Motor neuron (in vitro differentiated cells): ENCODE results near the gene EP300. TPM values are rescaled to one million over a fixed set of nuclear protein-coding genes. Genes with fewer than 3 reads are reported as not detected.
"Not testable (repeated sequence)": the region's sequence is repeated elsewhere in the genome, so short reads cannot be mapped to it uniquely, and the experiment has no call there.

Source experiments
- ATAC-seq, 8 experiments: fragments of 200-7000 bp; cut with Tn5 transposase; replicated peaks in 6 of 8; 2 replicates each; pipeline ENCODE4 v1.8.0; 2021; ENCODE audit warnings: mild to moderate bottlenecking in 8 of 8, moderate library complexity in 8 of 8
- H3K27ac ChIP-seq, 2 donors: fragments of 250-450 bp; sonication (Bioruptor Pico); 2 replicates each; pipeline ENCODE4 v1.9.0; 2021; ENCODE audit warnings: antibody characterized with exemption in 2 of 2, mild to moderate bottlenecking in 2 of 2, moderate library complexity in 1 of 2
- H3K4me1 ChIP-seq, 2 donors: fragments of 250-450 bp; sonication (Bioruptor Pico); replicated peaks in 1 of 2; 2 replicates each; pipeline ENCODE4 v1.6.1; 2021; ENCODE audit warnings: antibody characterized with exemption in 2 of 2, mild to moderate bottlenecking in 2 of 2, moderate library complexity in 1 of 2
- H3K4me3 ChIP-seq, 5 donors: fragments of 250-450 bp; sonication (Bioruptor Pico); 2 replicates each; pipeline ENCODE4 v1.9.0; 2021; ENCODE audit warnings: antibody characterized with exemption in 5 of 5, mild to moderate bottlenecking in 5 of 5, moderate library complexity in 4 of 5
- WGBS, 10 experiments: fragments of 450-650 bp; shearing (Covaris generic); methylation state at CpG; one replicate each; pipeline ENCODE4 v1.0.0; 2022; 5-methylcytosine and 5-hydroxymethylcytosine counted together
- in situ Hi-C, 9 experiments: fragments of 400-800 bp; cut with MboI; loops; one replicate each; pipeline ENCODE4 v1.15.0; 2021; ENCODE audit warnings: low sequenced_read_pairs in 9 of 9, low pct_unique_long_range_greater_than_20kb in 2 of 9; ENCODE audit not compliant: unreplicated experiment in 9 of 9
- total RNA-seq, 8 experiments: library from RNA; unstranded; fragments of 300-600 nt; gene quantifications; 2 replicates each; pipeline versions ENCODE4 v1.2.3 to v1.2.4, GENCODE V29; 2022

EP300 gene
- total RNA-seq, 8 experiments from 2014 or later = 21.8 to 82.2 (median 32.4) TPM

DNA sequence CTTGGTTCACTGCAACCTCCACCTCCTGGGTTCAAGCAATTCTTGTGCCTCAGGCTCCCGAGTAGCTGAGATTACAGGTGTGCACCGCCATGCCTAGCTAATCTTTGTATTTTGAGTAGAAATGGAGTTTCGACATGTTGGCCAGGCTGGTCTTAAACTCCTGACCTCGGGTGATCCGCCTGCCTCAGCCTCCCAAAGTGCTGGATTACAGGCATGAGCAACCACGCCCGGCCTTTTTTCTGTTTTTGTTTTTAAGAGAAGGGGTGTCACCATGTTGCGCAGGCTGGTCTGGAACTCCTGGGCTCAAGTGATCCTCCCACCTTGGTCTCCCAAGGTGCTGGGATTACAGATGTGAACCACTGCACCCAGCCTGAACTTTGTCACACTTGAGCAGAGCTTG is 26.1 kb upstream of the EP300 start:
- ATAC-seq, H3K27ac ChIP-seq, H3K4me1 ChIP-seq, H3K4me3 ChIP-seq, in situ Hi-C loops: not testable (repeated sequence)
- WGBS, 10 experiments = 80 to 100% (median 98%) methylated on average over 1 to 7 of the region's 8 CpGs; no CpG with 5 or more reads in 5 of the 10 experiments

DNA sequence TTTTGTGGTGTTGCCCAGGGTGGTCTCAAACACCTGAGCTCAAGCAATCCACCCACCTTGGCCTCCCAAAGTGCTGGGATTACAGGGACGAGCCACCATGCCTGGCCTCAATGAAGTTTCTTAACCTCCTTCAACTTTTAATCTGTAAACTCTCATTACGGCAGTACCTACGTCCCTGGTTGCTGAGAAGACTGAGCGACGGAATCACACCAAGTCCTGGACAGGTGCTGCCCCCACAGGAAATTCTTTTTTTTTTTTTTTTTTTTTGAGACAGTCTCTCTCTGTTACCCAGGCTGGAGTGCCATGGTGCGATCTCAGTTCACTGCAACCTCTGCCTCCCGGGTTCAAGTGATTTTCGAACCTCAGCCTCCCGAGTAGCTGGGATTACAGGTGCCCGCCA is 24.4 kb upstream of the EP300 start:
- H3K4me3 ChIP-seq, H3K27ac ChIP-seq, ATAC-seq, H3K4me1 ChIP-seq, in situ Hi-C loops: not testable (repeated sequence)
- WGBS, 10 experiments = 58 to 100% (median 100%) methylated on average over 1 to 7 of the region's 10 CpGs; no CpG with 5 or more reads in 1 of the 10 experiments

DNA sequence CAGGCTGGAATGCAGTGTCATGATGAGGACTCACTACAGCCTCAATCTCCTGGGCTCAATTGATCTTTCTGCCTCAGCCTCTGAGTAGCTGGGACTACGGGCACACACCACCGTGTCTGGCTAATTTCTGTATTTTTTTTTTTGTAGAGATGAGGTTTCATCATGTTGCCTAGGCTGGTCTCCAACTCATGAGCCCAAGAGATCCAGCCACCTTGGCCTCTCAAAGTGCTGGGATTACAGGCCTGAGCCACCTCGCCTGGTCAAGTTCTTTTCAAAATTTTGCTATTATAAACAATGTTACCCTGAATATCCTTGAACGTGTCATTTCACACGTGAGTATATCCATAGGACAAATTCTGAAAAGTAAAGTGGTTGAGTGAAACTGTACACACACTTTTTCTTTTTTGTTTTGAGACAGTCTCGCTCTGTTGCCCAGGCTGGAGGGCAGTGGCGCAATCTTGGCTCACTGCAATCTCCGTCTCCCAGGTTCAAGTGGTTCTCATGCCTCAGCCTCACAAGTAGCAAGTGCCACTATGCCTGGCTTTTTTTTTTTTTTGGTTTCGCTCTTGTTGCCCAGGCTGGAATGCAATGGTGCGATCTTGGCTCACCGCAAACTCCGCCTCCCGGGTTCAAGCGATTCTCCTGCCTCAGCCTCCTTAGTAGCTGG is 21.6 kb upstream of the EP300 start:
- no peaks in the 10 kb centered on the region for H3K4me1 ChIP-seq
- 56 to 100% (median 82%) methylated on average over 4 to 12 of the region's 14 CpGs; no CpG with 5 or more reads in 1 of the 10 experiments for WGBS, 10 experiments
- ATAC-seq = no peak
- H3K4me3 ChIP-seq = no peak overlapping the region
- in situ Hi-C loops = no loop called here
- no peak overlapping the region for H3K27ac ChIP-seq

DNA sequence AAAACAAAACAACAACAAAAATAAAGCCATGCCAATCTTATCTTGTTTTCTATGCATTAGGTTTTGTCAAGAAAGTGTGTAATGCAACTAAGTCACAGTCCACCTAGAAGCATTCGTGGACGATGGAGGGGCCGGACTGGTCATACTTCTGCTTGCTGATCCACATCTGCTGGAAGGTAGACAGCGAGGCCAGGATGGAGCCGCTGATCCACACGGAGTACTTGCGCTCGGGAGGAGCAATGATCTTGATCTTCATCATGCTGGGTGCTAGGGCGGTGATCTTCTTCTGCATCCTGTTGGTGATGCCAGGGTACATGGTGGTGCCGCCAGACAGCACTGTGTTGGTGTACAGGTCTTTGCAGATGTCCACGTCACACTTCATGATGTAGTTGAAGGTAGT is 18.3 kb upstream of the EP300 start:
- Histone ChIP-seq H3K4me3 (no peak overlapping the region), H3K4me1 (peaks cover 0 to 1% of the 10 kb centered on the region in 2 donors), H3K27ac (no peak overlapping the region)
- no peak for ATAC-seq
- in situ Hi-C loops = no loop called here
- 80 to 100% methylated on average over 2 to 6 of the region's 11 CpGs; no CpG with 5 or more reads in 8 of the 10 experiments for WGBS, 10 experiments

DNA sequence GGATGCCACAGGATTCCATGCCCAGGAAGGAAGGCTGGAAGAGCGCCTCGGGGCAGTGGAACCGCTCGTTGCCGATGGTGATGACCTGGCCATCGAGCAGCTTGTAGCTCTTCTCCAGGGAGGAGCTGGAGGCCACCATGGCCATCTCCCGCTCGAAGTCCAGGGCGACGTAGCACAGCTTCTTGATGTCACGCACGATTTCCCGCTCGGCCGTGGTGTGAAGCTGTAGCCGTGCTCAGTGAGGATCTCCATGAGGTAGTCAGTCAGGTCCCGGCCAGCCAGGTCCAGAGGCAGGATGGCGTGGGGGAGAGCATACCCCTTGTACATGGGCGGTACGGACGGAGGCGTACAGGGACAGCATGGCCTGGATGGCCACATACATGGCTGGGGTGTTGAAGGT is 17.9 kb upstream of the EP300 start:
- Histone ChIP-seq H3K4me1 (peaks cover 0 to 3% of the 10 kb centered on the region in 2 donors), H3K27ac (no peak overlapping the region), H3K4me3 (no peak overlapping the region)
- no peak for ATAC-seq
- 86 to 92% methylated on average over 4 to 7 of the region's 22 CpGs; no CpG with 5 or more reads in 8 of the 10 experiments for WGBS, 10 experiments
- in situ Hi-C loops = no loop called here

DNA sequence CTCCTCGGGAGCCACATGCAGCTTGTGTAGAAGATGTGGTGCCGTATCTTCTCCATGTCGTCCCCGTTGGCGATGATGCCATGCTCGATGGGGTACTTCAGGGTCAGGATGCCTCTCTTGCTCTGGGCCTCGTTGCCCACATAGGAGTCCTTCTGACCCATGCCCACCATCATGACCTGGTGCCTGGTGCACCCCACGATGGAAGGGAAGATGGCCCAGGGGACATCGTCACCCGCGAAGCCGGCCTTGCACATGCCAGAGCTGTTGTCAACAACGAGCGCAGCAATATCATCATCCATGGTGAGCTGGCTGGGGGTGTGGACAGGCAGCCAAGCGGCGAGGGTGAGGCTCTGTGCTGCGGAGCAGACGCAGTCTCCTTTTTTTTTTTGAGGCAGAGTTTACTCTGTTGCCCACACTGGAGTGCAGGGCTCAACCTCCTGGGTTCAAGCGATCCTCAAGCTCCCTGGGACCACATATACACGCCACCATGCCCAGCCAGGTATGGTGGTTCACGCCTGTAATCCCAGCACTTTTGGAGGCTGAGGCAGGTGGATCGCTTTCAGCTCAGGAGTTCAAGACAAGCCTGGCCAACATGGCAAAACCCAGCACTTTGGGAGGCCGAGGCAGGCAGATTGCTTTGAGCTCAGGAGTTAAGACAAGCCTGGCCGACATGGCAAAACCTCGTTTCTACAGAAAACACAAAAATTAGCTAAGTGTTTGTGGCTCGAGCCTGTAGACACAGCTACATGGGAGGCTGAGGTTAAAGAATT is 17.3 kb upstream of the EP300 start:
- 47 to 100% (median 82%) methylated on average over 1 to 9 of the region's 26 CpGs; no CpG with 5 or more reads in 3 of the 10 experiments for WGBS, 10 experiments
- Histone ChIP-seq H3K4me1 (peaks cover 0 to 3% of the 10 kb centered on the region in 2 donors), H3K27ac (no peak overlapping the region), H3K4me3 (no peak overlapping the region)
- ATAC-seq = no peak
- in situ Hi-C loops = loop anchor here in 3 of 9 experiments (25.0 kb wide), 2 partner anchors 113 to 138 kb away; partner anchors contain the start of gene RBX1 (in 2 of the 3)

DNA sequence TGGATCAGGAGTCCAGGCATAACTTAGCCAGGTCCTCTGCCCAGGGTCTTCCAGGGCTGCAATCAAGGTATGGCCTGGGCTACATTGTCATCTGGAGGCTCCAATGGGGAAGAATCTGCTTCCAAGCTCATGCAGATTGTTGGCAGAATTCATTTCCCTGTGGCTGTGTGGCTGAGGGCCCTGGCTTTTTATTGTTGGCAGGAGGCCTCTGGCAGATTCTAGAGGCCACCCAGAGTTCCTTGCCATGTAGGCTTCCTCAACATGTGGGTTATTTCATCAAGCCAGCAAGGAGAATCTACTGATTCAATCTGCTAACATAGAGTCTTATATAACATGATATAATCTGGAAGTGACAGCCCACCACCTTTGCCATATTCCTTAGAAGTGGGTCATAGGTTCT is 16.4 kb upstream of the EP300 start:
- in situ Hi-C loops = loop anchor here in 3 of 9 experiments (25.0 kb wide), 2 partner anchors 114 to 139 kb away; partner anchors contain the start of gene RBX1 (in 2 of the 3)
- H3K4me3 ChIP-seq = no peak overlapping the region
- H3K27ac ChIP-seq = no peak overlapping the region
- ATAC-seq = no peak
- peaks cover 0 to 3% of the 10 kb centered on the region in 2 donors for H3K4me1 ChIP-seq

DNA sequence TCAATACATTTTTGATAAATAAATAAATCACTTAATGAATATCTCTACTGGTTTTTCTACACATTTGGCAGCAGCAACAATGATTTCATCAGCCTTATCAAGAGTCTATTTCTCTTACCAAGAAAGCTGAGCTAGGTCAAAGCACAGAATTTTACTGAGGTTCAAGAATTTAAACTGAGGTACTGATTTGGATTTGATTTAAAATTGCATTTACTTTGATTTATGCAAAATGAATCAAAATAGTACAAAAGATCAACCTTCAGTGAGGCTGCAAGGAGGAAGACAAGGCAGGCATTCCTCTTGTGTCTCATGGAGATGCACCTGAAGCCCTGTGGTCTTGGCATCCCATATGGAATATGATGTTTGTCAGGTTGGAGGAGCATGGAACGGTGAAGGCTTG is 15.5 kb upstream of the EP300 start:
- Histone ChIP-seq H3K27ac (no peak overlapping the region), H3K4me1 (peaks cover 0 to 3% of the 10 kb centered on the region in 2 donors), H3K4me3 (no peak overlapping the region)
- in situ Hi-C loops = loop anchor here in 3 of 9 experiments (25.0 kb wide), 2 partner anchors 115 to 140 kb away; partner anchors contain the start of gene RBX1 (in 2 of the 3)
- ATAC-seq = no peak
- 0 to 86% (median 73%) methylated on average over 1 of the region's 1 CpG; no CpG with 5 or more reads in 2 of the 10 experiments for WGBS, 10 experiments

DNA sequence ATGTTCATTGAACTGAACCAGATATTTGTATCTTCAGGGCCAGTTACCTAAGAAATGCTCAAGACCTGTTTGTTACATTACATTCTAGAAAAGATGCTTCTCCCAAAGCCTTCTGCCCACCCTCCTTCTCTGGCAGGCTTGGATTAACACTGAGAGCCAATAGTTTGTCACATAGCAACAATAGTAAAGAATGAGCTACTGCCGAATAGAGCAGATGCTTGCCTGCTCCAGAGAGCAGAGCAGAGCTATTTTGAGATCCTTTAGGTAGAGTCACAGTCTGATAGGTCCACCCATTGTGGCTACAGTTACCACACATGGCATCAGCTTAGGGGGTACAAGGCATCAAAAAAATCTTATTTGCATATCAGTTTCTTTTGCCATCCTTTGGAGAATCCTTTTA is 13.5 kb upstream of the EP300 start:
- ATAC-seq = peak in 3 of 8 experiments; percentile 32 to 83 (median 32)
- in situ Hi-C loops = loop anchor here in 3 of 9 experiments (25.0 kb wide), 2 partner anchors 117 to 142 kb away; partner anchors contain the start of gene RBX1 (in 2 of the 3)
- 0 to 29% (median 13%) methylated on average over 1 of the region's 1 CpG; no CpG with 5 or more reads in 5 of the 10 experiments for WGBS, 10 experiments
- Histone ChIP-seq H3K4me3 (no peak overlapping the region), H3K4me1 (peaks cover 0 to 3% of the 10 kb centered on the region in 2 donors), H3K27ac (no peak overlapping the region)

DNA sequence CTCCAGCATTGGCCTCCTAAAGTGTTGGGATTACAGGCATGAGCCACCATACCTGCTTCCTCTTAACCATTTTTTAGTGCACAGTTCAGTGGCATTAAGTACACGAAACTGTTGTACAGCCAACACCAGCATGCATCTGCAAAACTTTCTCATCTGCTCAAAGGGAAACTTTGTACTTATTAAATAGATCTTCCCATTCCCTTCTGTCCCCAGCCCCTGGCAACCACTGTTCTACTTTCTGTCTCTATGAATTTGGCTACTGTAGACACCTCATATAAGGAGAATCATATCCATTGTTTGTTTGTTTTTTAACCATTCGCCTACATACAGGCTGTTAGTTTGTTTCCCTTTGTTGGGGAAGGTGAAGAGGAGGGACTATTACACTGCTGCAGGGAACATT is 6.5 kb upstream of the EP300 start:
- 17 to 100% (median 80%) methylated on average over 1 to 2 of the region's 2 CpGs; no CpG with 5 or more reads in 4 of the 10 experiments for WGBS, 10 experiments
- in situ Hi-C loops = loop anchor here in 3 of 9 experiments (25.0 kb wide), 2 partner anchors 124 to 149 kb away; partner anchors contain the start of gene RBX1 (in 2 of the 3)
- Histone ChIP-seq H3K27ac (no peak overlapping the region), H3K4me3 (no peak overlapping the region), H3K4me1 (peaks cover 3 to 4% of the 10 kb centered on the region in 2 donors)
- peak in 1 of 8 experiments; percentile 41 for ATAC-seq

DNA sequence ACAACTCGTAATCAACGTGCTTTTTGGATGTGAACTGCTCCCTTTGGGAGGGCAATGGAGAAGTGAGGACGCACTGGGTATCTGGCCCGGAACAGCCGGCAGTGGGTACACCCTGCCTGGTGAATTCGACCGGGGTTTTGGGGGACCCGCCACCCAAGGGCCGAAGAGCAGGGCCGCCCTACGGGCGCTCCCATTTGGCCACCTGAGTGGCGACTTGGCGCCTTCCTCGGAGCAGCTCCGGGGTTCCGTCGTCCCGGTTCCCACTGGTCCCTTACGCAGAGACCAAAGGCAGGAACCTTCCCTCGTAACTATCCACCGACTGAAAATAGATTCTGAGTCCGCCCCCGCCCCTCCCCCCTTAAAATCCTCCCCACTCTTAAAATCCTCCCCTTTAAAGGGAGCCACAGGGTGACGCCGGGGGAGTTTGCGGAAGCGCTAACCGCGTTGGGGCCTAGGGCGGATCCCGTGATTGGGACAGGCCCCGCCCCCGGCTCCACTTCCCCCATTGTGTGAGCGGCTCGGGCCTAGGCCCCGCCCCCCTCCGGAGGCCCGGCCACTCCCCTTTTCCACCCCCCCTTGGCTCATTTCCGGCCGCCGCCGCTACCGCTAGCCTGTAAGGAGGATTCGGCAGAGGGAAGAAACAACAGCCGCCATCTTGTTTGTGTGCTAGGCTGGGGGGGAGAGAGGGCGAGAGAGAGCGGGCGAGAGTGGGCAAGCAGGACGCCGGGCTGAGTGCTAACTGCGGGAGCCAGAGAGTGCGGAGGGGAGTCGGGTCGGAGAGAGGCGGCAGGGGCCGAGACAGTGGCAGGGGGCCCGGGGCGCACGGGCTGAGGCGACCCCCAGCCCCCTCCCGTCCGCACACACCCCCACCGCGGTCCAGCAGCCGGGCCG is 1.0 kb upstream of the EP300 start:
- WGBS, 10 experiments = 0 to 4% (median 0%) methylated on average over 2 to 9 of the region's 67 CpGs; no CpG with 5 or more reads in 4 of the 10 experiments
- in situ Hi-C loops = loop anchor here in 4 of 9 experiments (10.0 to 25.0 kb wide), 3 partner anchors 129 to 154 kb away; partner anchors contain the start of gene RBX1 (in 3 of the 4)
- peak; percentile 87 to 94 (median 90) for ATAC-seq
- Histone ChIP-seq H3K27ac (peak overlapping the region; percentile 98 to 100), H3K4me1 (peaks cover 15 to 17% of the 10 kb centered on the region in 2 donors), H3K4me3 (peak overlapping the region; percentile 68 to 94 (median 82))

DNA sequence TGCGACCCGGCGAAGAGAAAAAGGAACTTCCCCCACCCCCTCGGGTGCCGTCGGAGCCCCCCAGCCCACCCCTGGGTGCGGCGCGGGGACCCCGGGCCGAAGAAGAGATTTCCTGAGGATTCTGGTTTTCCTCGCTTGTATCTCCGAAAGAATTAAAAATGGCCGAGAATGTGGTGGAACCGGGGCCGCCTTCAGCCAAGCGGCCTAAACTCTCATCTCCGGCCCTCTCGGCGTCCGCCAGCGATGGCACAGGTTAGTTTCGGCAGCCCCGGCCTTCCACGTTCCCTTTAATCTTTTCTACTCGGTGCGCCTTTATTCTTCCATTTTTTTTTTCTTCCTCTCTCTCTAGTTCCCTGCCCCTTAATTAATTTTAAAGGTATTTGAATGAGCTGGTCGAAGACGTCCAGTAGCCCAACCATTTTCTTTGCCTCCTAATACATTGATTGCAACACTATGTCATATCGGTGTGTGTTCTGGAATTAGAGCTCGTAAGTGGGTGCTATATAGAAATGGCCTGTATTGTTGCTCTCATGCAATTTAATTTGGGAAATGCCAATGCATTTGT is 537 bp downstream of the EP300 start:
- Histone ChIP-seq H3K27ac (peak overlapping the region; percentile 98 to 100), H3K4me1 (peaks cover 21 to 27% of the 10 kb centered on the region in 2 donors), H3K4me3 (peak overlapping the region; percentile 68 to 94 (median 82))
- 0 to 3% (median 0%) methylated on average over 3 to 19 of the region's 31 CpGs; no CpG with 5 or more reads in 1 of the 10 experiments for WGBS, 10 experiments
- in situ Hi-C loops = loop anchor here in 4 of 9 experiments (10.0 to 25.0 kb wide), 3 partner anchors 131 to 156 kb away; partner anchors contain the start of gene RBX1 (in 3 of the 4)
- no peak for ATAC-seq
